GM23338 (cell line): Measurements from ENCODE around the gene RMI2. TPM values are rescaled to one million over a fixed set of nuclear protein-coding genes. Genes with fewer than 3 reads are reported as not detected.

Experiments used
- ATAC-seq: fragments of 200-7000 bp; cut with Tn5 transposase; 3 replicates; pipeline ENCODE4 v1.9.1; 2020
- DNase-seq: peaks from one replicate; pipeline ENCODE4 v3.0.0-alpha.2; 2015; ENCODE audit warnings: low spot score
- H2AFZ ChIP-seq: fragments of 200-600 bp; sonication (generic); 2 replicates; pipeline ENCODE4 v1.8.0; 2016; ENCODE audit warnings: antibody characterized with exemption, mild to moderate bottlenecking, moderate library complexity
- H3F3A ChIP-seq: fragments of 200-600 bp; sonication (generic); replicated peaks from 2 replicates; pipeline ENCODE4 v1.8.0; 2017; ENCODE audit warnings: antibody characterized with exemption, mixed run types, low read depth
- H3K27ac ChIP-seq: fragments of 200-600 bp; sonication (generic); 2 replicates; pipeline ENCODE4 v1.6.1; 2016; ENCODE audit warnings: low read depth
- H3K27me3 ChIP-seq: fragments of 200-600 bp; sonication (generic); 2 replicates; pipeline ENCODE4 v1.8.0; 2016; ENCODE audit warnings: mild to moderate bottlenecking, mixed run types, moderate library complexity; ENCODE audit not compliant: insufficient read depth
- H3K36me3 ChIP-seq: fragments of 200-600 bp; sonication (generic); 2 replicates; pipeline ENCODE4 v1.8.0; 2016; ENCODE audit warnings: mild to moderate bottlenecking; ENCODE audit not compliant: insufficient read depth
- H3K4me1 ChIP-seq: fragments of 200-600 bp; sonication (generic); 2 replicates; pipeline ENCODE4 v1.8.0; 2016; ENCODE audit warnings: mild to moderate bottlenecking, moderate library complexity; ENCODE audit not compliant: insufficient read depth
- H3K4me2 ChIP-seq: fragments of 200-600 bp; sonication (generic); 2 replicates; pipeline ENCODE4 v1.7.1; 2017; ENCODE audit warnings: mixed run types
- H3K4me3 ChIP-seq: fragments of 200-600 bp; sonication (generic); 2 replicates; pipeline ENCODE4 v1.6.1; 2016; ENCODE audit warnings: mixed run types
- H3K79me2 ChIP-seq: fragments of 200-600 bp; sonication (generic); replicated peaks from 2 replicates; pipeline ENCODE4 v1.8.0; 2017; ENCODE audit warnings: mild to moderate bottlenecking; ENCODE audit not compliant: insufficient read depth
- H3K9me2 ChIP-seq: fragments of 200-600 bp; sonication (generic); 2 replicates; pipeline ENCODE4 v1.8.0; 2017; ENCODE audit not compliant: insufficient read depth
- H4K20me1 ChIP-seq: fragments of 200-600 bp; sonication (generic); replicated peaks from 2 replicates; pipeline ENCODE4 v1.8.0; 2017; ENCODE audit warnings: mild to moderate bottlenecking; ENCODE audit not compliant: insufficient read depth
- H3K27ac Mint-ChIP-seq: 2 replicates; pipeline ENCODE4 v1.8.0; 2020; ENCODE audit warnings: inconsistent platforms, mild to moderate bottlenecking, moderate library complexity, mixed read lengths
- H3K27me3 Mint-ChIP-seq: 3 replicates; pipeline ENCODE4 v1.8.0; 2022; ENCODE audit warnings: low read depth, mild to moderate bottlenecking, moderate library complexity, mixed read lengths, inconsistent platforms; ENCODE audit not compliant: insufficient read depth, poor library complexity
- H3K36me3 Mint-ChIP-seq: 3 replicates; pipeline ENCODE4 v1.8.0; 2021; ENCODE audit warnings: low read depth, mild to moderate bottlenecking, inconsistent platforms, moderate library complexity, mixed read lengths
- H3K4me1 Mint-ChIP-seq: 3 replicates; pipeline ENCODE4 v1.8.0; 2020; ENCODE audit warnings: mild to moderate bottlenecking, inconsistent platforms, mixed read lengths
- H3K4me3 Mint-ChIP-seq: 3 replicates; pipeline ENCODE4 v1.8.0; 2021; ENCODE audit warnings: moderate library complexity, mild to moderate bottlenecking, inconsistent platforms, mixed read lengths
- H3K9me3 Mint-ChIP-seq: 3 replicates; pipeline ENCODE4 v1.8.0; 2020; ENCODE audit warnings: moderate library complexity, mild to moderate bottlenecking, inconsistent platforms, mixed read lengths
- CREB1 ChIP-seq: fragments of 250-450 bp; sonication (Bioruptor Pico); IDR thresholded peaks from 2 replicates; pipeline ENCODE4 v1.5.0; 2020; ENCODE audit warnings: low read depth, mild to moderate bottlenecking, moderate library complexity
- ETS1 ChIP-seq: IDR thresholded peaks from 2 replicates; pipeline ENCODE4 v1.6.1; 2016; ENCODE audit warnings: antibody characterized with exemption
- EZH2 ChIP-seq: fragments of 200-600 bp; sonication (generic); IDR thresholded peaks from one replicate; pipeline ENCODE4 v1.8.0; 2017; ENCODE audit warnings: antibody characterized with exemption, mild to moderate bottlenecking, low read depth; ENCODE audit not compliant: unreplicated experiment
- EZH2phosphoT487 ChIP-seq: fragments of 200-600 bp; sonication (generic); IDR thresholded peaks from one replicate; pipeline ENCODE4 v1.8.1; 2018; ENCODE audit warnings: antibody characterized with exemption; ENCODE audit not compliant: unreplicated experiment
- JUNB ChIP-seq: IDR thresholded peaks from one replicate; pipeline ENCODE4 v1.6.1; 2016; ENCODE audit warnings: antibody characterized with exemption; ENCODE audit not compliant: unreplicated experiment
- NANOG ChIP-seq: IDR thresholded peaks from 2 replicates; pipeline ENCODE4 v1.6.1; 2016; ENCODE audit warnings: antibody characterized with exemption, borderline replicate concordance
- POLR2AphosphoS5 ChIP-seq: IDR thresholded peaks from 2 replicates; pipeline ENCODE4 v1.6.1; 2016; ENCODE audit warnings: antibody characterized with exemption, low read depth
- REST ChIP-seq: IDR thresholded peaks from one replicate; pipeline ENCODE4 v1.6.1; 2018; ENCODE audit warnings: antibody characterized with exemption; ENCODE audit not compliant: unreplicated experiment
- STAT1 ChIP-seq: IDR thresholded peaks from one replicate; pipeline ENCODE4 v1.6.1; 2016; ENCODE audit warnings: antibody characterized with exemption; ENCODE audit not compliant: unreplicated experiment
- ZNF114 ChIP-seq: fragments of 250-450 bp; sonication (Bioruptor Pico); IDR thresholded peaks from 2 replicates; pipeline ENCODE4 v1.5.0; 2020; ENCODE audit warnings: mild to moderate bottlenecking, moderate library complexity
- ZNF331 ChIP-seq: fragments of 250-450 bp; sonication (Bioruptor Pico); IDR thresholded peaks from 2 replicates; pipeline ENCODE4 v1.5.0; 2020; ENCODE audit warnings: low read depth, mild to moderate bottlenecking, moderate library complexity
- polyA plus RNA-seq: library from polyadenylated mRNA; unstranded; fragments of >200 nt; fragmentation: Nextera tagmentation; extraction: Ambion mirVana; gene quantifications from 2 replicates; pipeline ENCODE4 v1.2.1, GENCODE V29; 2016
- total RNA-seq: library from RNA; depleted of rRNA; stranded (reverse); fragments of >200 nt; shearing (Covaris generic); gene quantifications from 2 replicates; pipeline ENCODE4 v1.2.3, GENCODE V29; 2014
- TF ChIP-seq, protein P1 (sequence below), 2 experiments: fragments of 200-600 bp in 1 of 2; sonication (generic) in 1 of 2; conservative IDR thresholded peaks; 2 replicates each; pipeline versions ENCODE4 v1.5.1 to v1.6.1; 2016 to 2017; ENCODE audit warnings: antibody characterized with exemption in 2 of 2, low read depth in 2 of 2, mild to moderate bottlenecking in 2 of 2, moderate library complexity in 1 of 2
- TF ChIP-seq, protein P2 (sequence below): fragments of 250-450 bp; sonication (Bioruptor Pico); IDR thresholded peaks from 2 replicates; pipeline ENCODE4 v1.5.0; 2020; ENCODE audit warnings: mild to moderate bottlenecking, moderate library complexity

RMI2 gene
- total and polyA plus RNA-seq, 2 experiments from 2014 or later, result 98.2 to 108 TPM

DNA sequence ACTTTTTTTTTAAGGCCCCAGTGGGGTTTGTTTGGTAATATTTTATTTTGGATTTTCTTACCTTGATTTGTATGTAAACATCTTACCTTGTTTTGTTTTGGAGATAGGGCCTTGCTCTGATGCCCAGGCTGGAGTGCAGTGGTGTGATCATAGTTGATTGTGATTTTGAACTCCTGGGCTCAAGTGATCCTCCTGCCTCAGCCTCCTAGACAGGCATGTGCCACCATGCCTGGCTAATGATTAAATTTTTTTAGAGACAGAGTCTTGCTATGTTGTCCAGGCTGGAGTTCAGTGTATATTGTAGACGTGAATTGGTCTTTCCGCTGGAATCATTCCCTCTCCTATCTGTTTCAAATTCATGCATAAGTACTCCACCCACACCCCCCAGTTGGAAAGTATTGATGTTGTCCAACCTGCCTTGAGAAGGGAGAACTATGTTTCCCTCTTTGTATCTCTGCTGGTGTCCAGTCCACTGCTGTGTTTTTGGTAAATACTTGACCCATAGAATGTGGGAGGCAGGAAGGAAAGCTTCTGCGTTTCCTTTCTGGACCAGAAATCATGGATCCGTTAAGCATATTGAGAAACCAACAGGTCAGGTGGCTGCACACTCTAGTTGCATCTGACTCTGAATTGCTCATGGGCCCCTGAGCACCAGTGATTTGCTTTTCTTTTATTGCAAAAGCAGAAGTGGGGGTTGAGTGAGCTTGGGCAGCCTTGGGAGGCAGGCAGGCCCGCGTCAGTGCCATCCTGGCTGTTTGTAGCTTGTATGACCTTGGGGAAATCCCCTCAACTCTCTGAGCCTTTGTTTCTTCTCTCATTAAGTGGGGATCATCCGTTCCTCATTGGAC, 25.0 kb downstream of the RMI2 start:
- Histone ChIP-seq H4K20me1 (no peaks in the 10 kb centered on the region), H2AFZ (no peak overlapping the region), H3K4me2 (no peak overlapping the region), H3K36me3 (no peaks in the 10 kb centered on the region), H3K4me3 (no peak overlapping the region), H3K27ac (no peak overlapping the region), H3K79me2 (no peaks in the 10 kb centered on the region), H3K4me1 (no peaks in the 10 kb centered on the region; the same call in 1 of the 2 replicates), H3K9me2 (no peaks in the 10 kb centered on the region), H3K27me3 (no peaks in the 10 kb centered on the region), H3F3A (peaks cover 5% of the 10 kb centered on the region; the same call in 1 of the 2 replicates)
- H3K27ac Mint-ChIP-seq, result 0 out of 2 replicates have a peak overlapping the region, but pooled peaks have one; percentile 55
- TF ChIP-seq ZNF331 (CRISPR knock-in tag), result no peak
- TF ChIP-seq, protein P1, sequence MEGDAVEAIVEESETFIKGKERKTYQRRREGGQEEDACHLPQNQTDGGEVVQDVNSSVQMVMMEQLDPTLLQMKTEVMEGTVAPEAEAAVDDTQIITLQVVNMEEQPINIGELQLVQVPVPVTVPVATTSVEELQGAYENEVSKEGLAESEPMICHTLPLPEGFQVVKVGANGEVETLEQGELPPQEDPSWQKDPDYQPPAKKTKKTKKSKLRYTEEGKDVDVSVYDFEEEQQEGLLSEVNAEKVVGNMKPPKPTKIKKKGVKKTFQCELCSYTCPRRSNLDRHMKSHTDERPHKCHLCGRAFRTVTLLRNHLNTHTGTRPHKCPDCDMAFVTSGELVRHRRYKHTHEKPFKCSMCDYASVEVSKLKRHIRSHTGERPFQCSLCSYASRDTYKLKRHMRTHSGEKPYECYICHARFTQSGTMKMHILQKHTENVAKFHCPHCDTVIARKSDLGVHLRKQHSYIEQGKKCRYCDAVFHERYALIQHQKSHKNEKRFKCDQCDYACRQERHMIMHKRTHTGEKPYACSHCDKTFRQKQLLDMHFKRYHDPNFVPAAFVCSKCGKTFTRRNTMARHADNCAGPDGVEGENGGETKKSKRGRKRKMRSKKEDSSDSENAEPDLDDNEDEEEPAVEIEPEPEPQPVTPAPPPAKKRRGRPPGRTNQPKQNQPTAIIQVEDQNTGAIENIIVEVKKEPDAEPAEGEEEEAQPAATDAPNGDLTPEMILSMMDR (conservative IDR thresholded peaks at IDR 0.05; ENCODE audit: low read depth in 2 of 2), result no peak
- TF ChIP-seq STAT1, result no peak
- TF ChIP-seq REST, result no peak
- no peak for TF ChIP-seq JUNB
- no peak for TF ChIP-seq POLR2AphosphoS5
- TF ChIP-seq, protein P2, sequence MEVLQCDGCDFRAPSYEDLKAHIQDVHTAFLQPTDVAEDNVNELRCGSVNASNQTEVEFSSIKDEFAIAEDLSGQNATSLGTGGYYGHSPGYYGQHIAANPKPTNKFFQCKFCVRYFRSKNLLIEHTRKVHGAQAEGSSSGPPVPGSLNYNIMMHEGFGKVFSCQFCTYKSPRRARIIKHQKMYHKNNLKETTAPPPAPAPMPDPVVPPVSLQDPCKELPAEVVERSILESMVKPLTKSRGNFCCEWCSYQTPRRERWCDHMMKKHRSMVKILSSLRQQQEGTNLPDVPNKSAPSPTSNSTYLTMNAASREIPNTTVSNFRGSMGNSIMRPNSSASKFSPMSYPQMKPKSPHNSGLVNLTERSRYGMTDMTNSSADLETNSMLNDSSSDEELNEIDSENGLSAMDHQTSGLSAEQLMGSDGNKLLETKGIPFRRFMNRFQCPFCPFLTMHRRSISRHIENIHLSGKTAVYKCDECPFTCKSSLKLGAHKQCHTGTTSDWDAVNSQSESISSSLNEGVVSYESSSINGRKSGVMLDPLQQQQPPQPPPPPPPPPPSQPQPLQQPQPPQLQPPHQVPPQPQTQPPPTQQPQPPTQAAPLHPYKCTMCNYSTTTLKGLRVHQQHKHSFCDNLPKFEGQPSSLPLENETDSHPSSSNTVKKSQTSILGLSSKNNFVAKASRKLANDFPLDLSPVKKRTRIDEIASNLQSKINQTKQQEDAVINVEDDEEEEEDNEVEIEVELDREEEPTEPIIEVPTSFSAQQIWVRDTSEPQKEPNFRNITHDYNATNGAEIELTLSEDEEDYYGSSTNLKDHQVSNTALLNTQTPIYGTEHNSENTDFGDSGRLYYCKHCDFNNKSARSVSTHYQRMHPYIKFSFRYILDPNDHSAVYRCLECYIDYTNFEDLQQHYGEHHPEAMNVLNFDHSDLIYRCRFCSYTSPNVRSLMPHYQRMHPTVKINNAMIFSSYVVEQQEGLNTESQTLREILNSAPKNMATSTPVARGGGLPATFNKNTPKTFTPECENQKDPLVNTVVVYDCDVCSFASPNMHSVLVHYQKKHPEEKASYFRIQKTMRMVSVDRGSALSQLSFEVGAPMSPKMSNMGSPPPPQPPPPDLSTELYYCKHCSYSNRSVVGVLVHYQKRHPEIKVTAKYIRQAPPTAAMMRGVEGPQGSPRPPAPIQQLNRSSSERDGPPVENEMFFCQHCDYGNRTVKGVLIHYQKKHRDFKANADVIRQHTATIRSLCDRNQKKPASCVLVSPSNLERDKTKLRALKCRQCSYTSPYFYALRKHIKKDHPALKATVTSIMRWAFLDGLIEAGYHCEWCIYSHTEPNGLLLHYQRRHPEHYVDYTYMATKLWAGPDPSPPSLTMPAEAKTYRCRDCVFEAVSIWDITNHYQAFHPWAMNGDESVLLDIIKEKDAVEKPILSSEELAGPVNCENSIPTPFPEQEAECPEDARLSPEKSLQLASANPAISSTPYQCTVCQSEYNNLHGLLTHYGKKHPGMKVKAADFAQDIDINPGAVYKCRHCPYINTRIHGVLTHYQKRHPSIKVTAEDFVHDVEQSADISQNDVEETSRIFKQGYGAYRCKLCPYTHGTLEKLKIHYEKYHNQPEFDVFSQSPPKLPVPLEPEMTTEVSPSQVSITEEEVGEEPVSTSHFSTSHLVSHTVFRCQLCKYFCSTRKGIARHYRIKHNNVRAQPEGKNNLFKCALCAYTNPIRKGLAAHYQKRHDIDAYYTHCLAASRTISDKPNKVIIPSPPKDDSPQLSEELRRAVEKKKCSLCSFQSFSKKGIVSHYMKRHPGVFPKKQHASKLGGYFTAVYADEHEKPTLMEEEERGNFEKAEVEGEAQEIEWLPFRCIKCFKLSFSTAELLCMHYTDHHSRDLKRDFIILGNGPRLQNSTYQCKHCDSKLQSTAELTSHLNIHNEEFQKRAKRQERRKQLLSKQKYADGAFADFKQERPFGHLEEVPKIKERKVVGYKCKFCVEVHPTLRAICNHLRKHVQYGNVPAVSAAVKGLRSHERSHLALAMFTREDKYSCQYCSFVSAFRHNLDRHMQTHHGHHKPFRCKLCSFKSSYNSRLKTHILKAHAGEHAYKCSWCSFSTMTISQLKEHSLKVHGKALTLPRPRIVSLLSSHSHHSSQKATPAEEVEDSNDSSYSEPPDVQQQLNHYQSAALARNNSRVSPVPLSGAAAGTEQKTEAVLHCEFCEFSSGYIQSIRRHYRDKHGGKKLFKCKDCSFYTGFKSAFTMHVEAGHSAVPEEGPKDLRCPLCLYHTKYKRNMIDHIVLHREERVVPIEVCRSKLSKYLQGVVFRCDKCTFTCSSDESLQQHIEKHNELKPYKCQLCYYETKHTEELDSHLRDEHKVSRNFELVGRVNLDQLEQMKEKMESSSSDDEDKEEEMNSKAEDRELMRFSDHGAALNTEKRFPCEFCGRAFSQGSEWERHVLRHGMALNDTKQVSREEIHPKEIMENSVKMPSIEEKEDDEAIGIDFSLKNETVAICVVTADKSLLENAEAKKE, result no peak
- TF ChIP-seq NANOG, result no peak
- no peak for TF ChIP-seq EZH2phosphoT487
- TF ChIP-seq ZNF114 (CRISPR knock-in tag), result no peak
- no peak for TF ChIP-seq EZH2
- TF ChIP-seq ETS1, result no peak
- no peak for TF ChIP-seq CREB1 (CRISPR knock-in tag)
- no peak overlapping the region for H3K4me3 Mint-ChIP-seq
- DNase-seq, result no peak
- peaks cover 8% of the 10 kb centered on the region for H3K27me3 Mint-ChIP-seq
- H3K4me1 Mint-ChIP-seq, result peaks cover 16% of the 10 kb centered on the region
- H3K36me3 Mint-ChIP-seq, result no peaks in the 10 kb centered on the region
- no peak for ATAC-seq
- no peaks in the 10 kb centered on the region for H3K9me3 Mint-ChIP-seq
